ENCODE data around the gene TULP4. TPM values are rescaled to one million over a fixed set of nuclear protein-coding genes. Genes with fewer than 3 reads are reported as not detected.
"Not testable (repeated sequence)": the region's sequence is repeated elsewhere in the genome, so short reads cannot be mapped to it uniquely, and the experiment has no call there.

Gene TULP4
- total RNA-seq, 1 donor from 2014 or later, result 104 TPM

DNA sequence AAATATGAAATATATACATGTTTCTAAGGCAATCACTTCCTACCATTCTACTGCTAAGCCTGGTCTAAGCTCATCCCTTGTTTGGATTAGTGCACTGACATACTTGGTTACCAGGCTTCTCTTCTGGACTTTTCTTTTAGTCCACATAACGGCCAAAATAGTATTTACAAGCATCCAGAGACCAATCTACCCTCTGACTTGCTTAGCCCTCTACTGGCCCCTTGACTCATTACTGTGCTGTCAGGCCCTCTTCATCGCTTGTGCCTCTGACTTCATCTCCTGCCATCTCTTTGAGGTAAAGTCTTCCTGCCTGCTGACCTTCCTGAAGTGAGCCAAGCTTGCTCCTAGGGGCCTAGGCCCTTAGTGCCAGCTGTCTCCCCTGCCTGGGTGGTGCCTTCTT, 35.1 kb downstream of the TULP4 start:
- DNase-seq, result no peak
- H3K4me3 ChIP-seq, result no peak overlapping the region
- no peaks in the 10 kb centered on the region for H3K4me1 ChIP-seq
- H3K27ac ChIP-seq, result no peak overlapping the region
- peaks cover 8% of the 10 kb centered on the region for H3K9me3 ChIP-seq
- intact Hi-C loops (cut with DNase I), result no loop called here
- no peak for ATAC-seq
- TF ChIP-seq, protein P1, sequence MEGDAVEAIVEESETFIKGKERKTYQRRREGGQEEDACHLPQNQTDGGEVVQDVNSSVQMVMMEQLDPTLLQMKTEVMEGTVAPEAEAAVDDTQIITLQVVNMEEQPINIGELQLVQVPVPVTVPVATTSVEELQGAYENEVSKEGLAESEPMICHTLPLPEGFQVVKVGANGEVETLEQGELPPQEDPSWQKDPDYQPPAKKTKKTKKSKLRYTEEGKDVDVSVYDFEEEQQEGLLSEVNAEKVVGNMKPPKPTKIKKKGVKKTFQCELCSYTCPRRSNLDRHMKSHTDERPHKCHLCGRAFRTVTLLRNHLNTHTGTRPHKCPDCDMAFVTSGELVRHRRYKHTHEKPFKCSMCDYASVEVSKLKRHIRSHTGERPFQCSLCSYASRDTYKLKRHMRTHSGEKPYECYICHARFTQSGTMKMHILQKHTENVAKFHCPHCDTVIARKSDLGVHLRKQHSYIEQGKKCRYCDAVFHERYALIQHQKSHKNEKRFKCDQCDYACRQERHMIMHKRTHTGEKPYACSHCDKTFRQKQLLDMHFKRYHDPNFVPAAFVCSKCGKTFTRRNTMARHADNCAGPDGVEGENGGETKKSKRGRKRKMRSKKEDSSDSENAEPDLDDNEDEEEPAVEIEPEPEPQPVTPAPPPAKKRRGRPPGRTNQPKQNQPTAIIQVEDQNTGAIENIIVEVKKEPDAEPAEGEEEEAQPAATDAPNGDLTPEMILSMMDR (IDR thresholded peaks at IDR 0.05), result no peak
- no peaks in the 10 kb centered on the region for H3K36me3 ChIP-seq
- H3K27me3 ChIP-seq (ENCODE audit: low read depth), result no peaks in the 10 kb centered on the region

DNA sequence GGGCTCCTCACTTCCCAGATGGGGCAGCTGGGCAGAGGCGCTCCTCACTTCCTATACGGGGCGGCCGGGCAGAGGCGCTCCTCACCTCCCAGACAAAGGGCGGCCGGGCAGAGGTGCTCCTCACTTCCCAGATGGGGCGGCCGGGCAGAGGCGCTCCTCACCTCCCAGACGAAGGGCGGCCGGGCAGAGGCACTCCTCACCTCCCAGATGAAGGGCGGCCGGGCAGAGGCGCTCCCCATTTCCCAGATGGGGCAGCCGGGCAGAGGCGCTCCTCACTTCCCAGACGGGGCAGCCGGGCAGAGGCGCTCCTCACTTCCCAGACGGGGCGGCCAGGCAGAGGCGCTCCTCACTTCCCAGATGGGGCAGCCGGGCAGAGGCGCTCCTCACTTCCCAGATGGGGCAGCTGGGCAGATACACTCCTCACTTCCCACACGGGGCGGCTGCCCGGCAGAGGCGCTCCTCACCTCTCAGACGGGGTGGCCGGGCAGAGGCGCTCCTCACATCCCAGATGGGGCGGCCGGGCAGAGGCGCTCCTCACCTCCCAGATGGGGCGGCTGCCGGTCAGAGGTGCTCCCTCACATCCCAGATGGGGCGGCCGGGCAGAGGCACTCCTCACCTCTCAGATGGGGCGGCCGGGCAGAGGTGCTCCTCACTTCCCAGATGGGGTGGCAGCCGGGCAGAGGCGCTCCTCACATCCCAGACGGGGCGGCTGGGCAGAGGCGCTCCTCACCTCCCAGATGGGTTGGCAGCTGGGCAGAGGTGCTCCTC, 36.7 kb downstream of the TULP4 start:
- DNase-seq; ATAC-seq; H3K4me1 ChIP-seq; H3K9me3 ChIP-seq; H3K27me3 ChIP-seq (ENCODE audit: low read depth); H3K36me3 ChIP-seq; H3K4me3 ChIP-seq; intact Hi-C loops (cut with DNase I); H3K27ac ChIP-seq: not testable (repeated sequence)

DNA sequence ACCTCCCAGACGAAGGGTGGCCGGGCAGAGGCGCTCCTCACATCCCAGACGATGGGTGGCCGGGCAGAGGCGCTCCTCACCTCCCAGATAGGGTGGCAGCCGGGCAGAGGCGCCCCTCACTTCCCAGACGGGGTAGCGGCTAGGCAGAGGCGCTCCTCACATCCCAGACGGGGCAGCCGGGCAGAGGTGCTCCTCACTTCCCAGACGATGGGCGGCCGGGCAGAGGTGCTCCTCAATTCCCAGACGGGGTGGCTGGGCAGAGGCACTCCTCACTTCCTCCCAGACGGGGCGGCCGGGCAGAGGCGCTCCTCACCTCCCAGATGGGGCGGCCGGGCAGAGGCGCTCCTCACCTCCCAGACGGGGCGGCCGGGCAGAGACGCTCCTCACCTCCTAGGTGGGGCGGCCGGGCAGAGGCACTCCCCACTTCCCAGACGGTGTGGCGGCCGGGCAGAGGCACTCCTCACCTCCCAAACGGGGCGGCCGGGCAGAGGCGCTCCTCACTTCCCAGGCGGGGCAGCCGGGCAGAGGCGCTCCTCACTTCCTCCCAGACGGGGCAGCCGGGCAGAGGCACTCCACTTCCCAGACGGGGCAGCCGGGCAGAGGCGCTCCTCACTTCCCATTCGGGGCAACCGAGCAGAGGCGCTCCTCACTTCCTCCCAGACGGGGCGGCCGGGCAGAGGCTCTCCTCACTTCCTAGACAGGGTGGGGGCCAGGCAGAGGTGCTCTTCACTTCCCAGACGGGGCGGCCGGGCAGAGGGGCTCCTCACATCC, 37.4 kb downstream of the TULP4 start:
- intact Hi-C loops (cut with DNase I); H3K36me3 ChIP-seq; H3K27ac ChIP-seq; H3K4me1 ChIP-seq; DNase-seq; H3K9me3 ChIP-seq; H3K4me3 ChIP-seq; H3K27me3 ChIP-seq (ENCODE audit: low read depth); ATAC-seq: not testable (repeated sequence)

DNA sequence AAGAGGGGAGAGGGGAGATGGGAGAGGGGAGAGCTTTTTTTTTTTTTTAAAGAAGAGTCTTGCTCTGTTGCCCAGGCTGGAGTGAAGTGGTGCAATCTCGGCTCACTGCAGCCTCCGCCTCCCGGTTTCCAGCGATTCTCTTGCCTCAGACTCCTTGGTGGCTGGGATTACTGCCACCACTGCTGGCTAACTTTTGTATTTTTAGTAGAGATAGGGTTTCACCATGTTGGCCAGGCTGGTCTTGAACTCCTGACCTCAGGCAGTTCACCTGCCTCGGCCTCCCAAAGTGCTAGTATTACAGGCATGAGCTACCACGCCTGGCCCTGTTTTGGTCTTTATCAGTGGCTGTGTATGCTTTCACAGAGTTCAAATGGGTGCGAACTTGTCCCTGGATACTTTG, 38.5 kb downstream of the TULP4 start:
- H3K36me3 ChIP-seq; intact Hi-C loops (cut with DNase I); H3K4me3 ChIP-seq; H3K27me3 ChIP-seq (ENCODE audit: low read depth); H3K27ac ChIP-seq; ATAC-seq; H3K9me3 ChIP-seq; H3K4me1 ChIP-seq; DNase-seq: not testable (repeated sequence)

DNA sequence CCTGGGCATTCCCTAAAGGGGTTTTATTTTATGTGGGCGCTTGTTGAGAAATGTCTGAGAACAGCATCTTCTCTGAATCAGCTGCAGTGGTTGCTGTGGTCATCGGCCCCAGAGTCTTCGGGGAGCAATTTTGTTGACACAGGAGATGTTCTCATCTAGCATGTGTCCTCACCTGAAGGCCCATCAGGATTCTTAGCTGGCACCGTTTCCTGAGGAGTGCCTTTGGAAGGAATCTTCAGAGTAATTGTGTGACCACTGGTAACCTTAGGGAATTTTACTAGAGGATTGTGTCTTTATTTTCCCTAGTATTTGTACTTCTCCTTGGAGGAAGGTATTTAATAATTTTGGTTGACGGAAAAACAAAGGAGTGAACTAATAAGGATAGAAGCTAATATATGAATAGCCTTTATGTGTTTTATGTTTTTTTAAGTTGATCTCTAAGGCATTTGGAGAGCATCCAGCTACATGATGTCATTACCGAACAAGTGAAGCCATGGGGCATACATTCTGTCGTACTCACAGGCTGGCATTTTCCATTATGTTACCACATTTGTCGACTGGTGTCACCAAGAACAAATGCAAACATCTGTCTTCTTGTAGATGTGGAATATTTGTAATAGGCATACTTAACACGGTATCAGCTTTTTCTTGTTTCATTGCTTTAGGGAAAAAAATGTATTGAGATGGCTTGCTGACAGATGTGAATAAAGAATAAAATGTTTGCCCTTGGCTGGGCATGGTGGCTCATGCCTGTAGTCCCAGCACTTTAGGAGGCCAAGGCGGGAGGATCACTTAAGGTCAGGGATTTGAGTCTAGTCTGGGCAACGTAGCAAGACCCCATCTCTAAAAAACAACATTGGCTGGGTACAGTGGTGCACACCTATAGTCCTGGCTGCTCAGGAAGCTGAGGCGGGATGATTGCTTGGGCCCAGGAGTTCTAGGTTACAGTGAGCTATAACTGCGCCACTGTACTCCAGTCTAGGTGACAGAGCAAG, 41.9 kb downstream of the TULP4 start:
- intact Hi-C loops (cut with DNase I), result no loop called here
- Histone ChIP-seq H3K4me1 (peaks cover 11% of the 10 kb centered on the region), H3K9me3 (no peaks in the 10 kb centered on the region), H3K27ac (no peak overlapping the region), H3K36me3 (no peaks in the 10 kb centered on the region), H3K4me3 (no peak overlapping the region), H3K27me3 (ENCODE audit: low read depth) (no peaks in the 10 kb centered on the region)
- no peak for DNase-seq
- TF ChIP-seq, protein P1 (IDR thresholded peaks at IDR 0.05), result no peak
- no peak for ATAC-seq

DNA sequence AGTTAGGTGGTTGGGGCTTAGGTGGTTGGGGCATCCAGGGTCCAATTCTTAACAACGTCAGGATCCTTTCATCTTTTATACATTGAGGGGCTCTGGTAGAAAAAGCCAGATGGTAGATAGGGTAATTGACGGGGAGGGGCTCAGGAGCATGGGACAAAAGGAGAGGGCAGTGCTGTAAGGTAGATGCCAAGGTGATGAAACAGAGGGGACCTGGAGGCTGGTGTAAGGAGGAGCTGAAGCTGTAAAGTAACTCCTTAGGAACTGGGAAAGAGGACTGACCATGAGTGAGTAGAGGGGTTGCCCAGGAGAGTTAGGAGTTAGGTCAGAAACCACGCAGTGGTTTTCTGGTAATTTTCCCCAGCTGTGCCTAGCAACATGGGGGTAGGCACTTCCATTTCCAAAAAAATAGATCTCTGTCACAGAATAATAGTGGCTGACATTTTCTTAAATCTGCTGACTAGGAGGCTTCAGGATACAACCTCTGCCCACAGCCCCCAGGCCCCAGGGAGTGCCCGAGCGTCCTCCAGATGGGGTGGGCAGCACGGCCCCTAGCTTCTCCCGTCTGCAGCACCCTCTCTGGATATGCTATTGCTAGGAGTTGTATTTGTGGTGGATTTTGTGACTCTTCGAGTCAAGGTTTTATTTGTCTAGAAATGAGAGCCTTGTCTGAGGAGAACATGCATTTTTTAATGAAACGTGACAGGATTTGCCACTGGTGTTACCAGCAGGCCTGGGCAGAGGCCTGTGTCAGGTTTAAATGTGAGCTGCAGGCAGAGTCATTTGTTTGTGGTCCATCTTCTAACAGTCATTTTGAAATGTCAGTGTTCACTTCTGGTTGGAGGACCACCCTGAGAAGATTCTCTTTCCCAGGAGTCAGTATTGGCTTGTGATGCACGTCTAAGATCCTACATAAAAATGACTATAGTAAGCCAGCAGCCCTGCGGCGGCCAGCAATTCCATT, 44.6 kb downstream of the TULP4 start:
- no peak overlapping the region for H3K27ac ChIP-seq
- no peaks in the 10 kb centered on the region for H3K9me3 ChIP-seq
- H3K4me3 ChIP-seq, result no peak overlapping the region
- H3K27me3 ChIP-seq (ENCODE audit: low read depth), result no peaks in the 10 kb centered on the region
- ATAC-seq (no peak), DNase-seq (no peak)
- no peaks in the 10 kb centered on the region for H3K36me3 ChIP-seq
- peaks cover 12% of the 10 kb centered on the region for H3K4me1 ChIP-seq
- intact Hi-C loops (cut with DNase I), result no loop called here
- TF ChIP-seq, protein P1 (IDR thresholded peaks at IDR 0.05), result no peak
